Liver (tissue), 3 donors: ENCODE measurements around the gene CTU1.
A peak's percentile ranks its signal among the peaks of the same experiment; 100 is the strongest.

Experiments used
- CTCF ChIP-seq: fragments of 150-350 bp; IDR thresholded peaks from 2 replicates; pipeline ENCODE4 v1.5.1; 2017; ENCODE audit warnings: improper control_type of control experiment, low read depth, low read length; ENCODE audit not compliant: missing input control
- FOXA1 ChIP-seq: IDR thresholded peaks from 2 replicates; pipeline ENCODE4 v1.6.1; 2016; ENCODE audit warnings: antibody characterized with exemption
- FOXA2 ChIP-seq: IDR thresholded peaks from 2 replicates; pipeline ENCODE4 v1.6.1; 2016; ENCODE audit warnings: antibody characterized with exemption
- GABPA ChIP-seq, 2 donors: IDR thresholded peaks in 1 of 2; conservative IDR thresholded peaks in 1 of 2; 2 replicates each; pipeline ENCODE4 v1.6.1; 2016; ENCODE audit warnings: antibody characterized with exemption in 2 of 2, mild to moderate bottlenecking in 1 of 2, moderate library complexity in 1 of 2
- JUND ChIP-seq, 2 donors: IDR thresholded peaks; 2 replicates each; pipeline ENCODE4 v1.6.1; 2016; ENCODE audit warnings: antibody characterized with exemption in 2 of 2
- MAX ChIP-seq: IDR thresholded peaks from 2 replicates; pipeline ENCODE4 v1.6.1; 2016; ENCODE audit warnings: antibody characterized with exemption
- NR2F2 ChIP-seq: IDR thresholded peaks from 2 replicates; pipeline ENCODE4 v1.6.1; 2016; ENCODE audit warnings: antibody characterized with exemption
- REST ChIP-seq: IDR thresholded peaks from 2 replicates; pipeline ENCODE4 v1.6.1; 2016; ENCODE audit warnings: antibody characterized with exemption, mild to moderate bottlenecking
- SP1 ChIP-seq: IDR thresholded peaks from 2 replicates; pipeline ENCODE4 v1.6.1; 2018; ENCODE audit warnings: antibody characterized with exemption, mild to moderate bottlenecking
- TAF1 ChIP-seq: conservative IDR thresholded peaks from 2 replicates; pipeline ENCODE4 v1.6.1; 2016; ENCODE audit warnings: antibody characterized with exemption, mild to moderate bottlenecking
- YY1 ChIP-seq: IDR thresholded peaks from 2 replicates; pipeline ENCODE4 v1.6.1; 2016; ENCODE audit warnings: antibody characterized with exemption, mild to moderate bottlenecking
- ZBTB33 ChIP-seq: IDR thresholded peaks from 2 replicates; pipeline ENCODE4 v1.6.1; 2016; ENCODE audit warnings: antibody characterized with exemption
- donor health status: healthy.
- donor health status: healthy.

- peak; percentile 89 for TF ChIP-seq YY1
- TF ChIP-seq CTCF: no peak
- peak; percentile 91 for TF ChIP-seq MAX
- no peak for TF ChIP-seq JUND (IDR thresholded peaks at IDR 0.05)
- peak; percentile 50 for TF ChIP-seq NR2F2
- TF ChIP-seq SP1: peak; percentile 68
- TF ChIP-seq ZBTB33: peak; percentile 96
- TF ChIP-seq FOXA1: no peak
- TF ChIP-seq FOXA2: no peak
- TF ChIP-seq REST: peak; percentile 51
- peak; percentile 23 for TF ChIP-seq TAF1
- peak; percentile 83 to 97 for TF ChIP-seq GABPA (IDR thresholded peaks at IDR 0.05 in 1 of 2, conservative IDR thresholded peaks at IDR 0.05 in 1 of 2)
Measured at GRCh38 chr19:51108066-51108804, at the start of gene CTU1.
